OCI-LY1 (cell line): Measurements from ENCODE around the gene CBX6.

Source experiments
- CTCF ChIP-seq: fragments of 200-600 bp; sonication (generic), shearing (Covaris generic); IDR thresholded peaks from 2 replicates; pipeline ENCODE4 v1.5.1; 2017; ENCODE audit warnings: mild to moderate bottlenecking, antibody characterized with exemption, low read length, moderate library complexity, mixed read lengths
- EZH2 ChIP-seq: fragments of 200-600 bp; sonication (generic), shearing (Covaris generic); IDR thresholded peaks from 2 replicates; pipeline ENCODE4 v1.8.0; 2017; ENCODE audit warnings: borderline replicate concordance, mixed run types, mild to moderate bottlenecking, antibody characterized with exemption, low read length, moderate library complexity, mixed read lengths

GRCh38 chr22:38867124-38867455 is 4.9 kb downstream of the CBX6 start:
- TF ChIP-seq CTCF = no peak
- TF ChIP-seq EZH2 = no peak
